ENCODE results near the gene CRYL1. TPM values are rescaled to one million over a fixed set of nuclear protein-coding genes. Genes with fewer than 3 reads are reported as not detected.

Gene CRYL1
- total and polyA plus RNA-seq, 2 of the 8 experiments (the other 6 are each of a cell fraction or from before 2014, with no cell fraction given) = 1.9 to 6.4 TPM

DNA sequence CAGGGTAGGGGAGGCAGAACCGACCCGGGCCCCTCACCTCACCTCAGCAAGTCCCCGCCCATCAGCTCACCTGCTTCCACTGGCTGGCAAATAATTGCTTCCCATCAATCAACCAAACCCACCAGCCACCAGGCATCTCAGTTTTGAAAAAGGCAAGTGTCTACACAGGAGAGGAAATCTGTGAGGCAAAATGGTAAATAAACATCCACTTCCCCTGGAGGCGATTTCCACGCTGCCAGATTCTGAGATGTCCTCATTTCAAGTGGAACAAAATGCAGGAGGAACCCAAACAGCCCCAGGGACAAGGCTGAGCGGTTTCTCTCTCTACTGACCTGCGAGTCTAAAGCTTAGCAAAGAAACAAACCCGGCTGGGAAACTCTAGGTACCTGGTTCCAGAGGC, 117.5 kb downstream of the CRYL1 start (continued):
- no peak for TF ChIP-seq MAFK (IDR thresholded peaks at IDR 0.05; ENCODE audit: low read depth, low read length)
